Amniotic epithelial cell (primary cell): ENCODE data around the gene FAM162B.
"Not testable (repeated sequence)": the region's sequence is repeated elsewhere in the genome, so short reads cannot be mapped to it uniquely, and the experiment has no call there.

Experiments used
- DNase-seq: peaks from one replicate; pipeline ENCODE4 v3.0.0-alpha.2; 2010; ENCODE audit warnings: low read depth

FAM162B gene

DNA sequence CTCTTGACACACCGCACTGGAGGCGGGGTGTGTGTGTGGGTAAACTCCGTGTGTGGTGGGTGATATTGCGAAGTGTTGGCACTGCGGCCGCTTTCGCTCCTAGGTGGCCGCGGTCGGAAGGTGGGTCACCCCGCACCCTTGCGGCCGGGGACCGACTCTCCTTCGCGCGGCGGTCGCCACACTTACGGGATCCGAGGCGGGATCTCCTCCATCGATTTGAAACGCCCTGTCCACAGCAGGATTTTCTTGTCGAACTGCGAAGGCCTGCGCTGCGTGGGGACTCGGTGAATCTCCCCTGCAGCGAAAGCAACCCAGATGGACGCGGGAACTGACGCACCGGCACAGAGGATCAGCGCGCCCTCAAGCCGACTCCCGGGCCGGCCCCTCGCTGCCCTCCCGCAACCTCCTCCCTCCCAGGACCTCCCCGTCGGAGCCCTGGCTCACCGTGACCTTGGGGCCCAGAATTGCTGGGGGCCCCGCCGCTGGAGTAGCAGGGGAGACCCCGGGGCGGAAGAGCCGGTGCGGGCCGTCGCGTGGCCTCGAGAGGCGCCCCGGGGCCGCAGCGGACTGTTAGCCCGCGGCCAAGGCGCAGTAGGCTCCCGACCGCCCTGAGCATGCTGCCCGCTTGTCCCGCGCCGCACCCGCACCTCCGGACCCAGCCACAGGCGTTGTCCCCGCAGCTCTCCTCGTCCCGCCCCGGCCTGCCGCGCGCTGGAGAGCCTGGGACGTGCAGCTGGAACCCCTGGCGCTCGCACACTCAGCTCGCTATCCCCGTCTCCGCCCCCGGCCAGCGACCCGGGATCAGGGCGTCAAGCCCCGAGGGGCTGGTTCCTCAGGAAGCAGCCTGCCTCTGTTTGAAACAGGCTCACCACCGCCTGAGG lies at the start of gene FAM162B:
TSS of gene FAM162B (minus strand) at position 759 of the 881 bp plus-strand sequence. CDS start at position 616, 143 bp downstream.
- DNase-seq: no peak

GRCh38 chr6:116812051-116812650 lies 46.6 kb upstream of the FAM162B start:
- no peak for DNase-seq

GRCh38 chr6:116801971-116802370 lies 36.5 kb upstream of the FAM162B start:
- no peak for DNase-seq

GRCh38 chr6:116799945-116800344 lies 34.4 kb upstream of the FAM162B start:
- no peak for DNase-seq

- DNase-seq: no peak
Observed at GRCh38 chr6:116797585-116797984, 32.1 kb upstream of the FAM162B start.

DNA sequence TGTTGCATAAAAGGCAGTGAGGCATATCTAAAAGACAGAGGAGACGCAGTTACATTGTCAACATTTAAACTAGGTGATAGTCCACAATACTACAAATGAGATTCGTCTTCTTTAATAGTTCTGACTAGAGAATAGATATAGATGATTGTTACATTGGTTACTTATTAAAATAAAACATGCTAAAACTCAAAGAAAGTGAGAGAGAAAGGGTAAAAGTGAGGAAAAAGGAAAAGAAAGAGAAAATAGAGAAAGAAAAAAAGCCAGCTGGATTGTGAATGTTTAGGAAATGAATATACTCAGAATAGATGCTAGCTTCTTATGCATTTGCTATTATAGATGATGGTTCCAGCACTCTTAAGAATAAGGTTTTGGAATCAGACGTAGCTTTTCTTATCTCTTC lies 27.7 kb upstream of the FAM162B start:
- DNase-seq: no peak

DNA sequence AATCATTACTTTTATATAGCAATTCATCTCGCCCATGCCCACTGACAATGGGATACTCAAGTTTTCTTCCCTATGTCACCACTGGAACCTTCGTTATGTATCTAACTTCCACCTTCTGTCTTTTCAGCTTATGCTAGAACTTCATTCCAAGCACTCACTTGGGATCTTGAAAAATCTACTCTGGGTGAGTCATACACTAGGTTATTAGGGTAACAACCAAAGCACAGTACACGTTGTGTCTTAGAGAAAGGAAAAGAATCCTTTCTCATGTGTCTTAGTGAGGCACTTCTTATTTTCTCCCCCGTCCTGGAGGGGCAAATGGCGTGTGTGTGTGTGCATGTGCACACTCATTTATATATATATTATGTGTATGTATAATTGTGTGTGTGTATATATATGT lies 18.3 kb upstream of the FAM162B start:
- peak; percentile 17 for DNase-seq

DNA sequence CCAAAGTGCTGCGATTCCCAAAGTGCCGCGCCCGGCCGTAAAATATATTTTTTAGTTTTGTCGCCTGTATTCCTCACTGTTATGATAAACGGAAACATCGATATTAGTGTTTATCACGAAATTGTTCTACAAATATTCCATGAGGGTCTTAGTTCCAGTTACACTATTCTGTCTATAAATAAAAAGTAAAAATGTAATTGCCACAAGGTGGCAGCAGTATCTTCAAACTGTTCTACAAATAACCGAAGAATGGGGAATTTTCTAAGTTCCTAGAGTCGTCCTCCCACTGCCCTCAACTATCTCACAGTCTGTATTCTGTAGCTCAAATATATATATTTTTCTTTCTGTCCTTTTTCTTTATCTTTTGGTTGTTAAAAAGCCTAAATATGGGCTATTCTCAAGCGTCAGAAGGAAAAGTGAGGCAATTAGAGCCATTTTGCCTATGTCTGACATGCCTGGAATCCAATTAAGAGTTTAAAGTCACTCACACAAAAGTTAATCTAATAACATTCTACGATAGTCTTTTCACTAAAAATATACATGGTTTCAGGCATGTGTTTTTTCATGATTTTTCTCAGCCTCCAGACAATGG lies 14.2 kb upstream of the FAM162B start:
- peak; percentile 34 for DNase-seq

- DNase-seq: peak; percentile 28
Observed at GRCh38 chr6:116773886-116774285, 8.4 kb upstream of the FAM162B start.

DNA sequence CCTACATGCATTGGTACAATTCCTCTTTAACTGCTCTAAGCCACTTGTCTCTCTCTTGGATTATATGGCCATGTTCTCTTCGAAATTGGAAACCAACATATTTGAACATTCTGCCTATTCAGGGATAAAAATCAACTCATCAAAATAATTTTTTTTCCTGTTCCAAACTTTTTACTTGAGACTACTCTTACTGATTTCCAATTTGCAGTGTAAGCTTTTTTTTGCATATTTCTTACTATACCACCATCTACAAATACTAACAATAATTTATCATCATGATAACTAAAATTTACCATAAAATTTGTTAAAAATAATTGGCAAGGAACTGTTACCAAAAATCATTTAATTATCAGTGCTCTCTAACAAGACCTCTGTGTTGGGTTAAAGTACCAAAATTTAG lies 6.9 kb upstream of the FAM162B start:
- DNase-seq: no peak

DNA sequence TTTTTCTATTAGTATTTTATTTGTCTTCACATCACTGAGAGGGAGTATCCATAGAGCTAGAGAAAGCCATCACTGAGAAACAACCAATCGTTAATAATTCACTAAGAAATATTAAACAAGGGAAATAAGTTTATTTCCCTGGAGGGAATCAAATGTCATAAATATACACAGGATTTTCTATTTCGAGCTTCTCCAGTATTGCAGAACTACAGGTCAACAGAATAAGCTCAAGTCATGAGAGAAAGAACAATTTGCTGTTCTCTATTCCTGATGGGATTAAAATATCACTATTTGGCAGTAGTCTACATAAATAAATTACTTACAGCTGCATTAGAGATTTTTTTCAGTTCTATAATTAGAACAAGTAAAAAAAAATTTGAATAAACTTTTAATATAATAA lies 2.2 kb upstream of the FAM162B start:
- no peak for DNase-seq

GRCh38 chr6:116766506-116767176 lies 1.1 kb upstream of the FAM162B start:
- DNase-seq: peak; percentile 12

GRCh38 chr6:116764629-116764960 lies 924 bp downstream of the FAM162B start:
- DNase-seq: no peak

GRCh38 chr6:116763906-116764628 lies 1.5 kb downstream of the FAM162B start:
- DNase-seq: no peak

GRCh38 chr6:116763048-116763447 lies 2.5 kb downstream of the FAM162B start:
- no peak for DNase-seq

DNA sequence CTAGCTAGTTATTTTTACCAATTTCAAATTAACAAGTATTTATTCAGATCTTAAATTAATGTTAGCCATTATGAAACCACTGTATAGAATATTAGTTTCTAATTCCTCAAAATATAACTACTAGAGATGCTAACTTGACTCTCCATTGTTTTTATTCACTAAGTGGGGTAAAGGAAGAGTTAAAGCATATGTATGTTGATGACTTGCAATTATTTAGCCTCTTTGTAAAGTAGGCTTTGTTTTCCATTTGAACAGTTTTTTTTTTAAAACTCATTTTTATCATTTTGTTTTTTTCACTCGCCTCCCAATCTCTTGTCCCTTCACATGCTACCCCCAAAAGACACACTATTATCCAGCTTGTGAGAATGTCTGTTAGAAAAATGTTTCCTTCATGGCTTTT lies 3.3 kb downstream of the FAM162B start:
- no peak for DNase-seq

- DNase-seq: no peak
Observed at GRCh38 chr6:116761779-116762178, 3.7 kb downstream of the FAM162B start.

- no peak for DNase-seq
Observed at GRCh38 chr6:116745176-116745575, 20.3 kb downstream of the FAM162B start.

- no peak for DNase-seq
Observed at GRCh38 chr6:116741571-116741970, 23.9 kb downstream of the FAM162B start.

GRCh38 chr6:116740486-116740885 lies 25.0 kb downstream of the FAM162B start:
- not testable (repeated sequence) for DNase-seq

- no peak for DNase-seq
Observed at GRCh38 chr6:116737004-116737403, 28.5 kb downstream of the FAM162B start.

DNA sequence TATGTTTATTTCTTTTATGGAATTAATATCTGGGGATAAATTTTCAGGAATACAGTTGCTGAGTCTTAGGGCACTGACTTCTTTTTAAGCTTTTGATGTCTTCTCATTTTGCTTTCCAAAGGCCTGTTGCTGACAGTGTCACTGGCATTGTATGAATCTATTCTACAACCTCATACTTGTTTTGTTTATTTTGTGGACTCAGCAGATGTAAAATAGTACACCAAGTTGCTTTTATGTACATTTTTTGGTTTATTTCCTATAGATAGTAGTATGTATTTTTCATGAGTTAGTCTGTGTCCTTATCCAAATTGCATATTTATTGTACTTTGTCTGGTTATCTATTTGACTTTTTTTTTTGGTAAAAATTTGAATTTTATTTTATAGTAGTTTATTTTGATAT lies 35.0 kb downstream of the FAM162B start:
- DNase-seq: no peak
